ENCODE results near the gene CDC42BPA.

DNA sequence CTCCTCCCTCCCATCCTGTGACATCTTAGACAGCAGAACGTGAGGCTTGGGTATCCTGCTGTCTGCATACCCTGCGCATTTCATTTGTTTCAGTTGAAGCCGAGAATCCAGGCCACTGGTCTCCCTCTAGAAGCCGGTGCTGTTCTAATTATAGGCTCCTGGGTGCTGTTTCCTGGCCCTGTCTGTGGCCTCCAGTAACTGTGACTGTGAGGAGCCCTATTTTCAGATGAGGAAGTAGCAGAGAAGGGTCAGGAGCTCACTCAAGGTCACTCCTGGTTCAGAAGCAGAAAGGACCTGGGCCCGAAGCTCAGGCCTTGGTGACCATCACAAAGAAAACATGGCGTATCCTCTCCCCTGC, 354.2 kb downstream of the CDC42BPA start:
- TF ChIP-seq TAF1 (IDR thresholded peaks at IDR 0.05; ENCODE audit: borderline replicate concordance, low read depth, low read length) (no peak), POLR2AphosphoS5 (IDR thresholded peaks at IDR 0.05; ENCODE audit: low read depth, low read length) (no peak), POLR2A (IDR thresholded peaks at IDR 0.05; ENCODE audit: low read depth, low read length) (no peak)

Measured in GM12892 (cell line).